Liver (tissue), 9 donors: ENCODE results near the gene RBBP5. TPM values are rescaled to one million over a fixed set of nuclear protein-coding genes. Genes with fewer than 3 reads are reported as not detected.

Experiments
- DNase-seq: peaks from one replicate; pipeline ENCODE4 v3.0.0-alpha.2; 2017; ENCODE audit warnings: low spot score
- H3K27ac ChIP-seq, 2 donors: one replicate each; pipeline ENCODE4 v1.7.0; 2013; ENCODE audit warnings: inconsistent platforms in 2 of 2, low read length in 2 of 2, control low read depth in 1 of 2, low read depth in 1 of 2, mild to moderate bottlenecking in 1 of 2
- H3K27me3 ChIP-seq, 4 donors: one replicate each; pipeline versions ENCODE4 v1.6.1 to v1.7.0; 2013; ENCODE audit warnings: low read length in 3 of 4, inconsistent platforms in 1 of 4, mild to moderate bottlenecking in 1 of 4, moderate library complexity in 1 of 4; ENCODE audit not compliant: control insufficient read depth in 4 of 4, insufficient read depth in 4 of 4
- H3K36me3 ChIP-seq, 4 donors: one replicate each; pipeline versions ENCODE4 v1.6.1 to v1.7.0; 2013; ENCODE audit warnings: low read length in 3 of 4, mild to moderate bottlenecking in 3 of 4, low read depth in 1 of 4, moderate library complexity in 1 of 4; ENCODE audit not compliant: control insufficient read depth in 4 of 4, insufficient read depth in 3 of 4
- H3K4me1 ChIP-seq, 4 donors: one replicate each; pipeline versions ENCODE4 v1.6.1 to v1.7.0; 2013; ENCODE audit warnings: low read length in 3 of 4, mild to moderate bottlenecking in 3 of 4, moderate library complexity in 1 of 4; ENCODE audit not compliant: control insufficient read depth in 4 of 4, insufficient read depth in 4 of 4
- H3K4me3 ChIP-seq, 3 donors: one replicate each; pipeline versions ENCODE4 v1.6.1 to v1.7.0; 2013; ENCODE audit warnings: low read length in 3 of 3, control low read depth in 1 of 3, low read depth in 1 of 3, mild to moderate bottlenecking in 1 of 3
- H3K9ac ChIP-seq, 2 donors: one replicate each; pipeline ENCODE4 v1.7.0; 2013; ENCODE audit warnings: low read length in 2 of 2, mild to moderate bottlenecking in 2 of 2, moderate library complexity in 2 of 2, control low read depth in 1 of 2, low read depth in 1 of 2
- H3K9me3 ChIP-seq, 4 donors: one replicate each; pipeline versions ENCODE4 v1.6.1 to v1.7.0; 2013; ENCODE audit warnings: low read length in 3 of 4; ENCODE audit not compliant: control insufficient read depth in 4 of 4
- EGR1 ChIP-seq, 2 donors: IDR thresholded peaks; 2 replicates each; pipeline ENCODE4 v1.6.1; 2016 to 2018; ENCODE audit warnings: antibody characterized with exemption in 2 of 2, low read depth in 2 of 2
- FOXA1 ChIP-seq: IDR thresholded peaks from 2 replicates; pipeline ENCODE4 v1.6.1; 2016; ENCODE audit warnings: antibody characterized with exemption
- FOXA2 ChIP-seq: IDR thresholded peaks from 2 replicates; pipeline ENCODE4 v1.6.1; 2016; ENCODE audit warnings: antibody characterized with exemption
- GABPA ChIP-seq, 2 donors: IDR thresholded peaks in 1 of 2; conservative IDR thresholded peaks in 1 of 2; 2 replicates each; pipeline ENCODE4 v1.6.1; 2016; ENCODE audit warnings: antibody characterized with exemption in 2 of 2, mild to moderate bottlenecking in 1 of 2, moderate library complexity in 1 of 2
- HNF4G ChIP-seq: IDR thresholded peaks from 2 replicates; pipeline ENCODE4 v1.6.1; 2016; ENCODE audit warnings: antibody characterized with exemption
- NR2F2 ChIP-seq: IDR thresholded peaks from 2 replicates; pipeline ENCODE4 v1.6.1; 2016; ENCODE audit warnings: antibody characterized with exemption
- RAD21 ChIP-seq, 2 donors: IDR thresholded peaks; 2 replicates each; pipeline ENCODE4 v1.6.1; 2016; ENCODE audit warnings: antibody characterized with exemption in 2 of 2, mild to moderate bottlenecking in 2 of 2
- RXRA ChIP-seq, 2 donors: IDR thresholded peaks; 2 replicates each; pipeline ENCODE4 v1.6.1; 2017 to 2018; ENCODE audit warnings: antibody characterized with exemption in 2 of 2, mild to moderate bottlenecking in 1 of 2
- SP1 ChIP-seq: IDR thresholded peaks from 2 replicates; pipeline ENCODE4 v1.6.1; 2018; ENCODE audit warnings: antibody characterized with exemption, mild to moderate bottlenecking
- TAF1 ChIP-seq: conservative IDR thresholded peaks from 2 replicates; pipeline ENCODE4 v1.6.1; 2016; ENCODE audit warnings: antibody characterized with exemption, mild to moderate bottlenecking
- WGBS: extraction: QIAGEN DNeasy Blood & Tissue Kit; methylation state at CpG from one replicate; pipeline ENCODE4 v1.1.7; 2013; 5-methylcytosine and 5-hydroxymethylcytosine counted together
- polyA plus RNA-seq, 2 donors: library from polyadenylated mRNA; stranded (reverse) in 1 of 2; unstranded in 1 of 2; fragments of 200-250 nt in 1 of 2; fragments of >200 nt in 1 of 2; fragmentation: Nextera tagmentation in 1 of 2; extraction: Ambion mirVana in 1 of 2; gene quantifications; one replicate each; pipeline versions ENCODE4 v1.2.1 to v1.2.3, GENCODE V29; 2013 to 2015
- total RNA-seq, 2 donors: library from RNA; depleted of rRNA; stranded (reverse); fragments of >200 nt; gene quantifications; one replicate each; pipeline ENCODE4 v1.2.3, GENCODE V29; 2014
- TF ChIP-seq, protein P1 (sequence below): IDR thresholded peaks from 2 replicates; pipeline ENCODE4 v1.6.1; 2016; ENCODE audit warnings: antibody characterized with exemption
- TF ChIP-seq, protein P2 (sequence below): fragments of 150-350 bp; IDR thresholded peaks from 2 replicates; pipeline ENCODE4 v1.5.1; 2017; ENCODE audit warnings: improper control_type of control experiment, low read depth, low read length; ENCODE audit not compliant: missing input control
- TF ChIP-seq, protein P3 (sequence below): IDR thresholded peaks from 2 replicates; pipeline ENCODE4 v1.6.1; 2016; ENCODE audit warnings: antibody characterized with exemption, mild to moderate bottlenecking
- TF ChIP-seq, protein P4 (sequence below): IDR thresholded peaks from 2 replicates; pipeline ENCODE4 v1.6.1; 2016; ENCODE audit warnings: antibody characterized with exemption
- TF ChIP-seq, protein P5 (sequence below): IDR thresholded peaks from 2 replicates; pipeline ENCODE4 v1.6.1; 2016; ENCODE audit warnings: antibody characterized with exemption
- donor health status: healthy.
- donor health status: healthy.
- donor health status: healthy.
- donor health status: healthy.
- donor health status: healthy.

Gene RBBP5
- total and polyA plus RNA-seq, 4 donors = 4.6 to 12.0 (median 8.5) TPM

DNA sequence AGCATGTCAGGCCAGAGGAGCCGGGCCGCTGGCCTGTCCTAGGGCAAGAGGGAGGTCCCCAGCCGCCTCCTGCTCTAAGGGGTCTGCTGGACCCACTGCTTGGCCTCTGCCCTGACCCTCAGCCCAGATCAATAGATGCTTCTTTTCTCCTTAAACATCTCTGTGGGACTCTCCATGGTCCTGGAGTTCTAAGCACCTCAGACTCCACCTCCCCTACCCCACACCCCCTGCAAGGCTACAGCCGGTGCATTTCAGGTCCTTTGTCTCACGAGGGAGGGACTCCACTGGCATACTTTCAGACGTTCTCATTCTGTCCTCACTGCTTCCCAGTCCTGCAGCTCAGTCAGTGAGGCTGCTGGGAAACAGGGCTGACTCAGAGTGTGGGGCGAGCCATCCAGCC lies 67.8 kb downstream of the RBBP5 start:
- H3K9ac ChIP-seq = no peak overlapping the region
- whole genome bisulfite sequencing = 70% methylated on average over 7 of the region's 7 CpGs
- H3K27ac ChIP-seq = no peak overlapping the region
- H3K4me1 ChIP-seq = peaks cover 0 to 4% (median 0%) of the 10 kb centered on the region in 4 donors
- H3K36me3 ChIP-seq = no peaks in the 10 kb centered on the region
- H3K9me3 ChIP-seq = no peaks in the 10 kb centered on the region
- no peak for TF ChIP-seq FOXA1
- TF ChIP-seq, protein P1, sequence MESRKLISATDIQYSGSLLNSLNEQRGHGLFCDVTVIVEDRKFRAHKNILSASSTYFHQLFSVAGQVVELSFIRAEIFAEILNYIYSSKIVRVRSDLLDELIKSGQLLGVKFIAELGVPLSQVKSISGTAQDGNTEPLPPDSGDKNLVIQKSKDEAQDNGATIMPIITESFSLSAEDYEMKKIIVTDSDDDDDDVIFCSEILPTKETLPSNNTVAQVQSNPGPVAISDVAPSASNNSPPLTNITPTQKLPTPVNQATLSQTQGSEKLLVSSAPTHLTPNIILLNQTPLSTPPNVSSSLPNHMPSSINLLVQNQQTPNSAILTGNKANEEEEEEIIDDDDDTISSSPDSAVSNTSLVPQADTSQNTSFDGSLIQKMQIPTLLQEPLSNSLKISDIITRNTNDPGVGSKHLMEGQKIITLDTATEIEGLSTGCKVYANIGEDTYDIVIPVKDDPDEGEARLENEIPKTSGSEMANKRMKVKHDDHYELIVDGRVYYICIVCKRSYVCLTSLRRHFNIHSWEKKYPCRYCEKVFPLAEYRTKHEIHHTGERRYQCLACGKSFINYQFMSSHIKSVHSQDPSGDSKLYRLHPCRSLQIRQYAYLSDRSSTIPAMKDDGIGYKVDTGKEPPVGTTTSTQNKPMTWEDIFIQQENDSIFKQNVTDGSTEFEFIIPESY = no peak
- no peak for TF ChIP-seq TAF1
- TF ChIP-seq GABPA (IDR thresholded peaks at IDR 0.05 in 1 of 2, conservative IDR thresholded peaks at IDR 0.05 in 1 of 2) = no peak
- TF ChIP-seq, protein P2, sequence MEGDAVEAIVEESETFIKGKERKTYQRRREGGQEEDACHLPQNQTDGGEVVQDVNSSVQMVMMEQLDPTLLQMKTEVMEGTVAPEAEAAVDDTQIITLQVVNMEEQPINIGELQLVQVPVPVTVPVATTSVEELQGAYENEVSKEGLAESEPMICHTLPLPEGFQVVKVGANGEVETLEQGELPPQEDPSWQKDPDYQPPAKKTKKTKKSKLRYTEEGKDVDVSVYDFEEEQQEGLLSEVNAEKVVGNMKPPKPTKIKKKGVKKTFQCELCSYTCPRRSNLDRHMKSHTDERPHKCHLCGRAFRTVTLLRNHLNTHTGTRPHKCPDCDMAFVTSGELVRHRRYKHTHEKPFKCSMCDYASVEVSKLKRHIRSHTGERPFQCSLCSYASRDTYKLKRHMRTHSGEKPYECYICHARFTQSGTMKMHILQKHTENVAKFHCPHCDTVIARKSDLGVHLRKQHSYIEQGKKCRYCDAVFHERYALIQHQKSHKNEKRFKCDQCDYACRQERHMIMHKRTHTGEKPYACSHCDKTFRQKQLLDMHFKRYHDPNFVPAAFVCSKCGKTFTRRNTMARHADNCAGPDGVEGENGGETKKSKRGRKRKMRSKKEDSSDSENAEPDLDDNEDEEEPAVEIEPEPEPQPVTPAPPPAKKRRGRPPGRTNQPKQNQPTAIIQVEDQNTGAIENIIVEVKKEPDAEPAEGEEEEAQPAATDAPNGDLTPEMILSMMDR = no peak
- TF ChIP-seq, protein P3, sequence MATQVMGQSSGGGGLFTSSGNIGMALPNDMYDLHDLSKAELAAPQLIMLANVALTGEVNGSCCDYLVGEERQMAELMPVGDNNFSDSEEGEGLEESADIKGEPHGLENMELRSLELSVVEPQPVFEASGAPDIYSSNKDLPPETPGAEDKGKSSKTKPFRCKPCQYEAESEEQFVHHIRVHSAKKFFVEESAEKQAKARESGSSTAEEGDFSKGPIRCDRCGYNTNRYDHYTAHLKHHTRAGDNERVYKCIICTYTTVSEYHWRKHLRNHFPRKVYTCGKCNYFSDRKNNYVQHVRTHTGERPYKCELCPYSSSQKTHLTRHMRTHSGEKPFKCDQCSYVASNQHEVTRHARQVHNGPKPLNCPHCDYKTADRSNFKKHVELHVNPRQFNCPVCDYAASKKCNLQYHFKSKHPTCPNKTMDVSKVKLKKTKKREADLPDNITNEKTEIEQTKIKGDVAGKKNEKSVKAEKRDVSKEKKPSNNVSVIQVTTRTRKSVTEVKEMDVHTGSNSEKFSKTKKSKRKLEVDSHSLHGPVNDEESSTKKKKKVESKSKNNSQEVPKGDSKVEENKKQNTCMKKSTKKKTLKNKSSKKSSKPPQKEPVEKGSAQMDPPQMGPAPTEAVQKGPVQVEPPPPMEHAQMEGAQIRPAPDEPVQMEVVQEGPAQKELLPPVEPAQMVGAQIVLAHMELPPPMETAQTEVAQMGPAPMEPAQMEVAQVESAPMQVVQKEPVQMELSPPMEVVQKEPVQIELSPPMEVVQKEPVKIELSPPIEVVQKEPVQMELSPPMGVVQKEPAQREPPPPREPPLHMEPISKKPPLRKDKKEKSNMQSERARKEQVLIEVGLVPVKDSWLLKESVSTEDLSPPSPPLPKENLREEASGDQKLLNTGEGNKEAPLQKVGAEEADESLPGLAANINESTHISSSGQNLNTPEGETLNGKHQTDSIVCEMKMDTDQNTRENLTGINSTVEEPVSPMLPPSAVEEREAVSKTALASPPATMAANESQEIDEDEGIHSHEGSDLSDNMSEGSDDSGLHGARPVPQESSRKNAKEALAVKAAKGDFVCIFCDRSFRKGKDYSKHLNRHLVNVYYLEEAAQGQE = no peak
- TF ChIP-seq EGR1 (IDR thresholded peaks at IDR 0.05; ENCODE audit: low read depth in 2 of 2) = no peak
- TF ChIP-seq RXRA (IDR thresholded peaks at IDR 0.05) = no peak
- no peak for DNase-seq
- no peak overlapping the region for H3K4me3 ChIP-seq
- H3K27me3 ChIP-seq = no peaks in the 10 kb centered on the region

DNA sequence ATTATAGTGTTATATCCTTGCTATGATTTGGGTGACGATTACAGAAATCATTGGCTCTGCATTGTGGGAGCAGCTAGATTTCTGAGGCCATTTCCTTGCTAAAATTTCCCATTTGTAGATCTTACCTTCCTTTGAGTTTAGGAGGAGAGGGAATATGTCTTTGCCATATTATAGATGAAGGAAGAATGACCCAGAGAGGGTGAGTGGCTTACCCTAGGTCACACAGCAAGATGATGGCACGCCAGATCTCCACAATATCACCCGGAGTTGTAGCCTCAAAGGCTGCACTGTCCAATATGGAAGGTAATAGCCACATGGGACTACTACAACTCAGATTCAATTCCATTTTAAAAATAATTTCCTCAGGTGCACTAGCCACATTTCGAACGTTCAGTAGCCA lies 68.5 kb downstream of the RBBP5 start:
- no peaks in the 10 kb centered on the region for H3K9me3 ChIP-seq
- no peak for DNase-seq
- peaks cover 0 to 4% (median 0%) of the 10 kb centered on the region in 4 donors for H3K4me1 ChIP-seq
- 92% methylated on average over 5 of the region's 5 CpGs for WGBS
- TF ChIP-seq, protein P4, sequence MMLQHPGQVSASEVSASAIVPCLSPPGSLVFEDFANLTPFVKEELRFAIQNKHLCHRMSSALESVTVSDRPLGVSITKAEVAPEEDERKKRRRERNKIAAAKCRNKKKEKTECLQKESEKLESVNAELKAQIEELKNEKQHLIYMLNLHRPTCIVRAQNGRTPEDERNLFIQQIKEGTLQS = no peak
- TF ChIP-seq NR2F2 (no peak), FOXA2 (no peak), RAD21 (IDR thresholded peaks at IDR 0.05) (no peak), SP1 (no peak), HNF4G (no peak)
- TF ChIP-seq, protein P3 = no peak
- TF ChIP-seq, protein P1 = no peak
- TF ChIP-seq, protein P5, sequence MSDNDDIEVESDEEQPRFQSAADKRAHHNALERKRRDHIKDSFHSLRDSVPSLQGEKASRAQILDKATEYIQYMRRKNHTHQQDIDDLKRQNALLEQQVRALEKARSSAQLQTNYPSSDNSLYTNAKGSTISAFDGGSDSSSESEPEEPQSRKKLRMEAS = no peak
- H3K27me3 ChIP-seq = no peaks in the 10 kb centered on the region
- no peak overlapping the region for H3K27ac ChIP-seq
- H3K36me3 ChIP-seq = no peaks in the 10 kb centered on the region
- no peak overlapping the region for H3K9ac ChIP-seq
- H3K4me3 ChIP-seq = no peak overlapping the region
